Measurements from ENCODE around the gene CYP3A5.
"Not testable (repeated sequence)": the region's sequence is repeated elsewhere in the genome, so short reads cannot be mapped to it uniquely, and the experiment has no call there.

CYP3A5 gene

DNA sequence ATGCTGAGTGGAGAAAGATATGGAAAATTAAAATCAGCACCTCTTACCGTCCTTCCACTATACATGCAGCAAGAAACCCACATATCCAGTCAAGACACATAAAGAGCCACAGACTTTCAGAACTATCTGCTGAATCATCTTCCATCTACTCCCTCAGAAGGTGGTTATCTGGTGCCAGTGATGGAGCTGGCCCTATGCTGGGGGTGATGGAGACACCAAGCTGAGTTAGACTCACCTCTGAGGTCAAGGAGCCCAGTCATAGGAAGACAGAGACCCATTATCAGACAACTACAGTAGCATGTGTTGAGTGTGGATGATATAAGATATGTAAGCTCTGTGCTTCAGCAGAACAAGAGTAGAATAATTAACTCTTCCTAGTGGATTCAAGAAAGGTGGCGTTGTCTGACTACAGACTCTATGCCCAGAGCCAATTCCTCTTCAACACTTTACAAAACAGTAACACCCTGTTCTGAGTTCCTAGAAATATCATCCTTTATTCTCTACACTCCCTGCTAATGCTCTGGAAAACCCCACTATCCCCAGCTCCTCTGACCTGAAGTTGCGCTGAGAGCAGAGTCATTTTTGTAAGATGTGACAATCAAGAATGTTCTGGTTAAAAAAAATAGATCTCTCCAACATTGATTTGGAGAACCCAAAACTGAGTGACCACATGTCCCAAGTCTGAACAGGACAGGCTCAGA lies 14.3 kb downstream of the CYP3A5 start:
- Histone ChIP-seq H3K27me3 (no peaks in the 10 kb centered on the region), H3K4me1 (no peaks in the 10 kb centered on the region), H3K36me3 (peaks cover 5% of the 10 kb centered on the region; the same call in 1 of the 2 replicates), H3K9me3 (no peaks in the 10 kb centered on the region), H3K9ac (no peak overlapping the region), H4K20me1 (no peaks in the 10 kb centered on the region), H3K4me2 (no peak overlapping the region), H3K27ac (no peak overlapping the region), H3K4me3 (no peak overlapping the region)
- TF ChIP-seq Cebpa-rat (IDR thresholded peaks at IDR 0.05): no peak

GRCh38 chr7:99657879-99658278 lies 21.9 kb downstream of the CYP3A5 start:
- not testable (repeated sequence) for H3K27ac ChIP-seq, H4K20me1 ChIP-seq, H3K4me1 ChIP-seq, H3K9me3 ChIP-seq, H3K4me2 ChIP-seq, H3K36me3 ChIP-seq, H3K9ac ChIP-seq, H3K4me3 ChIP-seq, H3K27me3 ChIP-seq

GRCh38 chr7:99654626-99655025 lies 25.2 kb downstream of the CYP3A5 start:
- not testable (repeated sequence) for H4K20me1 ChIP-seq, H3K4me2 ChIP-seq, H3K27ac ChIP-seq

GRCh38 chr7:99653754-99654153 lies 26.0 kb downstream of the CYP3A5 start:
- H3K27me3 ChIP-seq: no peaks in the 10 kb centered on the region
- H3K4me2 ChIP-seq: no peak overlapping the region
- no peak for TF ChIP-seq Cebpa-rat (IDR thresholded peaks at IDR 0.05)
- no peaks in the 10 kb centered on the region for H3K9me3 ChIP-seq
- H3K27ac ChIP-seq: no peak overlapping the region
- H3K4me1 ChIP-seq: no peaks in the 10 kb centered on the region
- H4K20me1 ChIP-seq: no peaks in the 10 kb centered on the region
- 0 out of 2 replicates have a peak, but pooled peaks cover 3% of the 10 kb centered on the region for H3K36me3 ChIP-seq
- no peak overlapping the region for H3K4me3 ChIP-seq
- no peak overlapping the region for H3K9ac ChIP-seq

More at GRCh38 chr7:99654626-99655025, 25.2 kb downstream of the CYP3A5 start:
- H3K4me3 ChIP-seq, H3K9me3 ChIP-seq, H3K9ac ChIP-seq, H3K36me3 ChIP-seq, H3K4me1 ChIP-seq, H3K27me3 ChIP-seq: not testable (repeated sequence)

DNA sequence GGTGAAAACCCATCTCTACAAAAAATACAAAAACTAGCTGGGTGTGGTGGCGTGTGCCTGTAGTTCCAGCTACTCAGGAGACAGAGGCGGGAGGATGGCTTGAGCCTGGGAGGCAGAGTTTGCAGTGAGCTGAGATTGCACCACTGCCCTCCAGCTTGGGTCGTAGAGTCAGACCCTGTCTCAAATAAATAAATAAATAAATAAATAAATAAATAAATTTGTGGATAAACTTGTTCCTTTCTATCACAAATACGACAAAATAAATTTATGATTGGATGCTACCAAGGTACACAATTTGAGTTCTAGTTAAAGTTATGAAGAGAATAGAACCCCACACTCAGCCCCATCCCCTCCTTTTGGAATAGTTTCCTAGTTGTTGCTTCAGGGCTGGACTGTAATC lies 26.5 kb downstream of the CYP3A5 start:
- H3K36me3 ChIP-seq, H3K27ac ChIP-seq, H3K9ac ChIP-seq, H3K4me3 ChIP-seq, H3K4me1 ChIP-seq, H3K27me3 ChIP-seq, H3K4me2 ChIP-seq, H4K20me1 ChIP-seq, H3K9me3 ChIP-seq: not testable (repeated sequence)

DNA sequence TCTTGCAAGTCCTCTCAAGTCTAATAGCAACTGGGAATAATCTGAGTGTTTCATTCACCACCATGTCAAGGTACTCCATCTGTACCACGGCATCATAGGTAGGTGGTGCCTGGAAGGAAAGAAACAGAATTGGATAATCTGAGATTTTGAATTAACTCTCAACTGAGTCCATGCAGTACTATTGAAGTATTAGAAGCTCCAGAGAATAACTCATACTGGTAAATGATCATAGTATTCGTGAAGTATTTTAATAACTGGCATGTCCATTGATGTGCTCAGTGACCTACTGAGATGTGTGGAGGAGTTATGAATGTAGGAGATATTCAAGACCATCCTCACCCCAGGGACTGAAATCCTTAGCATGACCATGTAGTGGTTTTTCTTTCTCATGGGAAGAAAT lies 27.1 kb downstream of the CYP3A5 start:
- no peak overlapping the region for H3K27ac ChIP-seq
- TF ChIP-seq Cebpa-rat (IDR thresholded peaks at IDR 0.05): no peak
- H3K36me3 ChIP-seq: 0 out of 2 replicates have a peak, but pooled peaks cover 3% of the 10 kb centered on the region
- no peak overlapping the region for H3K4me2 ChIP-seq
- no peaks in the 10 kb centered on the region for H3K9me3 ChIP-seq
- no peaks in the 10 kb centered on the region for H3K27me3 ChIP-seq
- H3K9ac ChIP-seq: no peak overlapping the region
- no peak overlapping the region for H3K4me3 ChIP-seq
- no peaks in the 10 kb centered on the region for H3K4me1 ChIP-seq
- no peaks in the 10 kb centered on the region for H4K20me1 ChIP-seq

DNA sequence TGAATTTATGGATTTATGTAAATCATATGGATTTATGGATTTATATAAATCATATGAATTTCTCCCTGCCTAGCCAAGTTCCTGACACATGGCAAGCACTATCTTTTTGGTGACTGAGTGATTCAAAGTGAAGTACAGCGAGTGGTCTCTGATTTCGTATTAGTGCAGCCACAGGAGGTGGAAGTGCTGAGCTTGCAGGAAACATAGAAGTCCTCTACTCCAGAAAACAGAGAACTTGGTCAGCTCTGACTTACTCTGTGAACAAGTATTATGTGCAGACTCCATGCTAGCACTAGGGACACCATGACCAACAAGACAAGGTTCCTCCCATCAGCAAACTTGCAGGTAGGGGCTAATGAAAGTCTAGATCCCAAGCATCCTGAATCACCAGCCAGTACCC lies 28.5 kb downstream of the CYP3A5 start:
- Histone ChIP-seq H3K27ac (no peak overlapping the region), H3K9me3 (no peaks in the 10 kb centered on the region), H3K4me2 (no peak overlapping the region), H3K4me3 (no peak overlapping the region), H3K27me3 (no peaks in the 10 kb centered on the region), H4K20me1 (no peaks in the 10 kb centered on the region), H3K4me1 (no peaks in the 10 kb centered on the region), H3K36me3 (peaks cover 8% of the 10 kb centered on the region; the same call in 1 of the 2 replicates), H3K9ac (no peak overlapping the region)
- TF ChIP-seq Cebpa-rat (IDR thresholded peaks at IDR 0.05): no peak

DNA sequence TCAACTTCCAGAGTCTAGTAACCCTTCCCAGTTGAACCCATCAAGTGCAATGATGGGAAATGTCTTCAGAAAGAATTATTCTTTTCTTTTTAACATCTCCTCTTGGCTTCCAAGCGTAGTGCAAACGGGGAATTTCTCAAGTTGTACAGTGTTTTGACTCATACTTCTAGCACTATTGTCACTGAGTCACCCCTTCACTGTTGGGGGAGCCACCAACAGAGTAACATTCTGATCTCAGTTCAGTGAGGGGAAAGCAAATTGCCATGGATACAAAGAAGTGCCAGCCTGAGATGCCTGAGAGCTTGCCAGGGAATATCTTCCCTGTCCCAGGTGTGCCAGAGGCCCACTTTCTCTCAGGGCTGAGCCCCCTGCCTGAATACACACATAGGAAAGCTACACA lies 31.0 kb downstream of the CYP3A5 start:
- Histone ChIP-seq H3K9me3 (0 out of 2 replicates have a peak, but pooled peaks cover 13% of the 10 kb centered on the region), H4K20me1 (no peaks in the 10 kb centered on the region), H3K36me3 (peaks cover 19% of the 10 kb centered on the region), H3K27me3 (no peaks in the 10 kb centered on the region), H3K4me1 (no peaks in the 10 kb centered on the region), H3K4me3 (no peak overlapping the region), H3K9ac (no peak overlapping the region), H3K4me2 (no peak overlapping the region), H3K27ac (no peak overlapping the region)
- no peak for TF ChIP-seq Cebpa-rat (IDR thresholded peaks at IDR 0.05)

GRCh38 chr7:99645590-99645989 lies 34.2 kb downstream of the CYP3A5 start:
- H4K20me1 ChIP-seq: no peaks in the 10 kb centered on the region
- no peak overlapping the region for H3K4me2 ChIP-seq
- H3K27me3 ChIP-seq: no peaks in the 10 kb centered on the region
- H3K27ac ChIP-seq: no peak overlapping the region
- H3K36me3 ChIP-seq: peaks cover 17% of the 10 kb centered on the region
- H3K4me1 ChIP-seq: no peaks in the 10 kb centered on the region
- no peak overlapping the region for H3K9ac ChIP-seq
- TF ChIP-seq Cebpa-rat (IDR thresholded peaks at IDR 0.05): no peak
- 0 out of 2 replicates have a peak, but pooled peaks cover 13% of the 10 kb centered on the region for H3K9me3 ChIP-seq
- no peak overlapping the region for H3K4me3 ChIP-seq

GRCh38 chr7:99644431-99644830 lies 35.4 kb downstream of the CYP3A5 start:
- peaks cover 17% of the 10 kb centered on the region for H3K36me3 ChIP-seq
- H3K4me3 ChIP-seq: no peak overlapping the region
- H3K27me3 ChIP-seq: no peaks in the 10 kb centered on the region
- no peak overlapping the region for H3K27ac ChIP-seq
- TF ChIP-seq Cebpa-rat (IDR thresholded peaks at IDR 0.05): no peak
- 0 out of 2 replicates have a peak, but pooled peaks cover 13% of the 10 kb centered on the region for H3K9me3 ChIP-seq
- no peak overlapping the region for H3K9ac ChIP-seq
- no peaks in the 10 kb centered on the region for H3K4me1 ChIP-seq
- H3K4me2 ChIP-seq: no peak overlapping the region
- H4K20me1 ChIP-seq: no peaks in the 10 kb centered on the region

DNA sequence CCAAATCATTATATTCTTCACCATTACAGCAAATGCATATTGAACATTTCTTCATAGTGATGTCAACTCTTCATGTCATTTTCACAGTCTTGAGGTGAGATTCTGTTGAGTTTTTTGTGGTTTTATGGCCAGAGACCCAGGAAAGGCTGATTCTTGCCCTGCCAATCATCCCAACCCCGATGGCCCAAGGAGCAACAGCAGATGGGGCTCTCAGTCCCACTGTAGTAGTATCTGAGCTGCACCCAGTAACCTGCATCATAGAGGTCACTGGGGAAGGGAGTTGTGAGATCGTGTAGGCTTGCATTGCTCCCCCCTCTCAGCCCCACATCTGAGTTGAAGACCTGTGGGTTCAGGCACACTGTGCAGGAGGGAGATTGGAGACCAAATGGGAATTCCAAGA lies 36.3 kb downstream of the CYP3A5 start:
- TF ChIP-seq Cebpa-rat (IDR thresholded peaks at IDR 0.05): no peak
- Histone ChIP-seq H3K27me3 (no peaks in the 10 kb centered on the region), H3K4me1 (no peaks in the 10 kb centered on the region)

More for the DNA sequence above, 36.3 kb downstream of the CYP3A5 start:
- Histone ChIP-seq H3K9me3 (0 out of 2 replicates have a peak, but pooled peaks cover 13% of the 10 kb centered on the region), H3K9ac (no peak overlapping the region), H3K4me3 (no peak overlapping the region), H3K36me3 (peaks cover 22% of the 10 kb centered on the region), H3K27ac (no peak overlapping the region), H4K20me1 (no peaks in the 10 kb centered on the region), H3K4me2 (no peak overlapping the region)

All from BLaER1 (cell line).